PC-9 (cell line): ENCODE measurements around the gene CSTF1.

Experiments used
- EZH2 ChIP-seq: fragments of 200-600 bp; sonication (generic); IDR thresholded peaks from 2 replicates; pipeline ENCODE4 v1.8.0; 2017; ENCODE audit warnings: antibody characterized with exemption, low read depth
- TF ChIP-seq, protein P1 (sequence below): fragments of 200-600 bp; sonication (generic); conservative IDR thresholded peaks from 2 replicates; pipeline ENCODE4 v1.6.1; 2017; ENCODE audit warnings: mixed run types, antibody characterized with exemption, mild to moderate bottlenecking, moderate library complexity

DNA sequence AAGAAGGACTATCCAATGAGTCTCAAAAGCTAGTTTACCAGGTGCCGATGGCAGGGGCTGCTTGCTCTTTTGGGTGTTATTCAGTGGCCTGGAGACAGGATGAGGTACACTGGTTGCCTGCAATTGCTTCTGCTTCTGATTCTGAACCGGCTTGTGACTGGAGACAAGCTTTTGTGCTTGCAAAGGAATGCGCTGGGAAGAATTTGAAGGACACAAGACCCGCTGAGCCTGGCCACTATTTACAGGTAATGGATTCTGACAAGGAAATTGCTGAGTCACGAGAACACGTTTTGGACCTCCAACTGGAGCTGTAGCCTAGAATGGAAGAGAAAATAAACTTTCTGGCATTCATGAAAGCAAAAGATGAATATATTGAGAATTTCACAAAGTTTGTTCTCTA is 6.2 kb upstream of the CSTF1 start:
- TF ChIP-seq, protein P1, sequence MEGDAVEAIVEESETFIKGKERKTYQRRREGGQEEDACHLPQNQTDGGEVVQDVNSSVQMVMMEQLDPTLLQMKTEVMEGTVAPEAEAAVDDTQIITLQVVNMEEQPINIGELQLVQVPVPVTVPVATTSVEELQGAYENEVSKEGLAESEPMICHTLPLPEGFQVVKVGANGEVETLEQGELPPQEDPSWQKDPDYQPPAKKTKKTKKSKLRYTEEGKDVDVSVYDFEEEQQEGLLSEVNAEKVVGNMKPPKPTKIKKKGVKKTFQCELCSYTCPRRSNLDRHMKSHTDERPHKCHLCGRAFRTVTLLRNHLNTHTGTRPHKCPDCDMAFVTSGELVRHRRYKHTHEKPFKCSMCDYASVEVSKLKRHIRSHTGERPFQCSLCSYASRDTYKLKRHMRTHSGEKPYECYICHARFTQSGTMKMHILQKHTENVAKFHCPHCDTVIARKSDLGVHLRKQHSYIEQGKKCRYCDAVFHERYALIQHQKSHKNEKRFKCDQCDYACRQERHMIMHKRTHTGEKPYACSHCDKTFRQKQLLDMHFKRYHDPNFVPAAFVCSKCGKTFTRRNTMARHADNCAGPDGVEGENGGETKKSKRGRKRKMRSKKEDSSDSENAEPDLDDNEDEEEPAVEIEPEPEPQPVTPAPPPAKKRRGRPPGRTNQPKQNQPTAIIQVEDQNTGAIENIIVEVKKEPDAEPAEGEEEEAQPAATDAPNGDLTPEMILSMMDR = no peak
- TF ChIP-seq EZH2 = no peak
